ENCODE data around the gene TDRD10. TPM values are rescaled to one million over a fixed set of nuclear protein-coding genes. Genes with fewer than 3 reads are reported as not detected.

Gene TDRD10
- total RNA-seq, 1 donor from 2014 or later = 0.31 TPM

GRCh38 chr1:154502744-154503115 lies 711 bp downstream of the TDRD10 start:
- Mint-ChIP-seq H3K36me3 (no peaks in the 10 kb centered on the region), H3K27me3 (ENCODE audit: low read depth) (peaks cover 87% of the 10 kb centered on the region), H3K4me3 (peak overlapping the region; percentile 31), H3K9me3 (no peaks in the 10 kb centered on the region), H3K27ac (no peak overlapping the region), H3K4me1 (peaks cover 3% of the 10 kb centered on the region)
- no peak for DNase-seq (ENCODE audit: low spot score in 2 of 2, unreplicated experiment in 2 of 2)
- no peak for TF ChIP-seq CTCF (IDR thresholded peaks at IDR 0.05; ENCODE audit: unreplicated experiment)

GRCh38 chr1:154503898-154504297 lies 1.9 kb downstream of the TDRD10 start:
- Mint-ChIP-seq H3K27me3 (ENCODE audit: low read depth) (peaks cover 90% of the 10 kb centered on the region), H3K27ac (no peak overlapping the region), H3K4me1 (peaks cover 3% of the 10 kb centered on the region), H3K9me3 (no peaks in the 10 kb centered on the region), H3K4me3 (no peak overlapping the region), H3K36me3 (no peaks in the 10 kb centered on the region)
- no peak for TF ChIP-seq CTCF (IDR thresholded peaks at IDR 0.05; ENCODE audit: unreplicated experiment)
- no peak for DNase-seq (ENCODE audit: low spot score in 2 of 2, unreplicated experiment in 2 of 2)

- Mint-ChIP-seq H3K4me1 (no peaks in the 10 kb centered on the region), H3K9me3 (no peaks in the 10 kb centered on the region), H3K27me3 (ENCODE audit: low read depth) (peaks cover 59% of the 10 kb centered on the region), H3K36me3 (no peaks in the 10 kb centered on the region), H3K4me3 (no peak overlapping the region), H3K27ac (no peak overlapping the region)
- TF ChIP-seq CTCF (IDR thresholded peaks at IDR 0.05; ENCODE audit: unreplicated experiment) = no peak
- no peak for DNase-seq (ENCODE audit: low spot score in 2 of 2, unreplicated experiment in 2 of 2)
Observed at GRCh38 chr1:154512760-154513159, 10.7 kb downstream of the TDRD10 start.

GRCh38 chr1:154514066-154514553 lies 12.1 kb downstream of the TDRD10 start:
- Mint-ChIP-seq H3K4me1 (no peaks in the 10 kb centered on the region), H3K9me3 (no peaks in the 10 kb centered on the region), H3K27ac (no peak overlapping the region), H3K4me3 (no peak overlapping the region), H3K27me3 (ENCODE audit: low read depth) (peaks cover 51% of the 10 kb centered on the region), H3K36me3 (no peaks in the 10 kb centered on the region)
- TF ChIP-seq CTCF (IDR thresholded peaks at IDR 0.05; ENCODE audit: unreplicated experiment) = no peak
- no peak for DNase-seq (ENCODE audit: low spot score in 2 of 2, unreplicated experiment in 2 of 2)

- H3K27me3 Mint-ChIP-seq (ENCODE audit: low read depth) = peaks cover 49% of the 10 kb centered on the region
- no peaks in the 10 kb centered on the region for H3K36me3 Mint-ChIP-seq
- no peaks in the 10 kb centered on the region for H3K9me3 Mint-ChIP-seq
- H3K4me3 Mint-ChIP-seq = no peak overlapping the region
- no peaks in the 10 kb centered on the region for H3K4me1 Mint-ChIP-seq
- H3K27ac Mint-ChIP-seq = no peak overlapping the region
- TF ChIP-seq CTCF (IDR thresholded peaks at IDR 0.05; ENCODE audit: unreplicated experiment) = no peak
- no peak for DNase-seq (ENCODE audit: low spot score in 2 of 2, unreplicated experiment in 2 of 2)
Observed at GRCh38 chr1:154517661-154518060, 15.6 kb downstream of the TDRD10 start.

GRCh38 chr1:154519591-154519991 lies 17.6 kb downstream of the TDRD10 start:
- no peaks in the 10 kb centered on the region for H3K36me3 Mint-ChIP-seq
- H3K4me3 Mint-ChIP-seq = no peak overlapping the region
- no peak for TF ChIP-seq CTCF (IDR thresholded peaks at IDR 0.05; ENCODE audit: unreplicated experiment)
- H3K27ac Mint-ChIP-seq = no peak overlapping the region
- H3K27me3 Mint-ChIP-seq (ENCODE audit: low read depth) = peaks cover 46% of the 10 kb centered on the region
- H3K4me1 Mint-ChIP-seq = no peaks in the 10 kb centered on the region
- peaks cover 4% of the 10 kb centered on the region for H3K9me3 Mint-ChIP-seq
- no peak for DNase-seq (ENCODE audit: low spot score in 2 of 2, unreplicated experiment in 2 of 2)
